GM12892 (cell line): ENCODE measurements around the gene ZNF79.

Experiments used
- DNase-seq: peaks from one replicate; pipeline ENCODE4 v3.0.0; 2011; ENCODE audit not compliant: insufficient read length
- FAIRE-seq: peaks from 2 replicates; lab custom pipeline; 2011; peaks lifted over from hg19 to GRCh38; lab: Jason Lieb, UNC
- POLR2A ChIP-seq: IDR thresholded peaks from 2 replicates; pipeline ENCODE4 v1.6.1; 2011; ENCODE audit warnings: low read depth, low read length, control low read depth
- POLR2AphosphoS5 ChIP-seq: IDR thresholded peaks from 2 replicates; pipeline ENCODE4 v1.6.1; 2011; ENCODE audit warnings: low read depth, low read length, control low read depth
- TAF1 ChIP-seq: IDR thresholded peaks from 2 replicates; pipeline ENCODE4 v1.6.1; 2011; ENCODE audit warnings: low read depth, mild to moderate bottlenecking, control low read depth, low read length, borderline replicate concordance

ZNF79 gene

GRCh38 chr9:127402401-127403090, 21.6 kb upstream of the ZNF79 start:
- FAIRE-seq (no peak), DNase-seq (no peak)
- TF ChIP-seq TAF1 (no peak), POLR2A (no peak), POLR2AphosphoS5 (no peak)

GRCh38 chr9:127403507-127404192, 20.5 kb upstream of the ZNF79 start:
- no peak for FAIRE-seq
- DNase-seq = no peak
- TF ChIP-seq TAF1 (no peak), POLR2A (no peak), POLR2AphosphoS5 (no peak)

GRCh38 chr9:127404631-127405030, 19.6 kb upstream of the ZNF79 start:
- no peak for FAIRE-seq
- TF ChIP-seq TAF1 (no peak), POLR2A (no peak), POLR2AphosphoS5 (no peak)
- DNase-seq = no peak

GRCh38 chr9:127405344-127406125, 18.6 kb upstream of the ZNF79 start:
- DNase-seq (no peak), FAIRE-seq (no peak)
- no peak for TF ChIP-seq TAF1
- no peak for TF ChIP-seq POLR2A
- no peak for TF ChIP-seq POLR2AphosphoS5

DNA sequence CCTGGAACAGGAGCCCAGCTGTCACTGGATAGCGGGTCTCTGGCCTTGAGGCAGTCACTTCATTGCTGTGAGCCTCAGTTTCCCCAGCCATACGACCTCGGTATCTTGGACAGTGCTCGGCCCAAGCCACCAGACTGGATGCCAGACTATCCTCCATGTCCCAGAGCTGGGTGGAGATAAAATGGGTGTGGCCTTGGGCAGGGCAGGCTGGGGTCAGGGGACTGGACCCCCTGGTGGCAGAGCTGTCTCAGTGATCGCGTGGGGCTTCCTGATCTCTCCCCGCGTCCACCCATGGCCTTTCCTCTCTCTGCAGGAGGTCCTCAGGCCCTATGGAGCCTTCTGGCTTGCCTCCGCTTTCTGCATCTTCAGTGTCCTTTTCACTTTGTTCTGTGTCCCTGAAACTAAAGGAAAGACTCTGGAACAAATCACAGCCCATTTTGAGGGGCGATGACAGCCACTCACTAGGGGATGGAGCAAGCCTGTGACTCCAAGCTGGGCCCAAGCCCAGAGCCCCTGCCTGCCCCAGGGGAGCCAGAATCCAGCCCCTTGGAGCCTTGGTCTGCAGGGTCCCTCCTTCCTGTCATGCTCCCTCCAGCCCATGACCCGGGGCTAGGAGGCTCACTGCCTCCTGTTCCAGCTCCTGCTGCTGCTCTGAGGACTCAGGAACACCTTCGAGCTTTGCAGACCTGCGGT, 17.2 kb upstream of the ZNF79 start:
- TF ChIP-seq TAF1 (no peak), POLR2AphosphoS5 (no peak), POLR2A (no peak)
- FAIRE-seq (no peak), DNase-seq (no peak)

GRCh38 chr9:127407492-127407843, 16.7 kb upstream of the ZNF79 start:
- DNase-seq = no peak
- FAIRE-seq = no peak
- TF ChIP-seq POLR2A (no peak), POLR2AphosphoS5 (no peak), TAF1 (no peak)

- FAIRE-seq = no peak
- no peak for DNase-seq
- TF ChIP-seq POLR2A = no peak
- TF ChIP-seq TAF1 = no peak
- TF ChIP-seq POLR2AphosphoS5 = no peak
Observed at GRCh38 chr9:127411122-127411521, 13.1 kb upstream of the ZNF79 start.

DNA sequence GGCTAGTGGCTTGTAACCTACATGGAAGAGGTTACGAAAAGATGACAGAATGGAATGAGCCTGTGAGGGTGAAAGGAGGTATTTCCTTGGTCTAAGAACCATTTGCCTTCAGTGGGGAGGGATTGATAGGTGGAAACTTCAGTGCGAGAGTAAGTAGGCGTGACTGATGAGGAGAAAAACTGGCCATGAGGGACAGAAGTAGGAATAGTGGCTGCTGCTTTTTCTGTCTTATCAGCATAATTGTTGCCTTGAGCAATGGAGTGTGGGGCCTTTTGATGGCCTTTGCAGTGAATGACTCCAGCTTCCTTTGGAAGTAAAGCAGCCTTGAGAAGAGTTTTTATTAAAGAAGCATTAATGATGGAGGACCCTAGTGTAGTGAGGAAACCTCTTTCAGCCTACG, 9.0 kb upstream of the ZNF79 start:
- no peak for DNase-seq
- no peak for FAIRE-seq
- TF ChIP-seq POLR2A (no peak), TAF1 (no peak), POLR2AphosphoS5 (no peak)

- FAIRE-seq (no peak), DNase-seq (no peak)
- no peak for TF ChIP-seq POLR2AphosphoS5
- TF ChIP-seq POLR2A = no peak
- no peak for TF ChIP-seq TAF1
Observed at GRCh38 chr9:127415657-127416056, 8.5 kb upstream of the ZNF79 start.

DNA sequence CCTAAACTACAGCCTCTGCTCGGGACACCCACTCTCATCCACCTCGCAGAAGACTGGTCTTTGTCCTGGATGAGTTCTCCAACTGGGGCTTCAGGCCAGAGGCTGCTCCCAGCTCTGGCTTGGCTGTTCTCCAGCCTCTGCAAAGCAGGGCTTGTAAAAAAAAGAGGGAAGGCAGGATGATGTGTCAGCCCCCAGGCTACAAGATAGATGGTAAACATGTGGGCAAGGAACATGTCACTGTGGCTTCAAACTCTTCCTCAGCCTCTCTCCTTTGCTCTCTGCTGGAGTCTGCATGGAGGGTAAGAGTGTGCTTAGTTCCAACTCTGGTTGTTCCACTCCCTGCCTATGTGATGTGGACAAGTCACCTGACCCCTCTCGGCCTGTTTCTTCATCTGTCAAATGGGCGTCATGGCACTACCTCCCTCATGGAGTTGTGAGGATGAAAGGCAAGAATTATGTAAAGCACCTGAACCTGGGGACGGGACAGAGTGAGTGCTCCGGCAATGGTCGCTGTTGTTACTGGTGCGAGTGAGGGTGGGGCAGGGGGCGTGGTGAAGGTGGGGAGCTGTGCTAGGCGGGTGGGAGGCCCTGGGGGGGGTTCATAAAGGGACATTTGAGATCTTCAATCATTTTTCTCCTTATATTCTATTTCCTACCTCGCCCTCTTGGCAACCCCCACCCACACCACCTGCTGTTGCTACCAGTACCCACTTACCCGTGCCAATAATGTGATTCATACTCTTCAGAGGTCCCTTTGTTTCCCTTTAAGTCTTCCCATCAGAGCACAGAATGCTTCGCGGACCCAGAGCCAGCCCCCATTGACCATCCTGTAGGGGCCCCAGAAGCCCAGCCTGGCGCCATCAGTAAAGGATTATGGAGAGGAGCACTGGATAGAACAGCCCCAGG, 6.8 kb upstream of the ZNF79 start:
- DNase-seq = no peak
- FAIRE-seq = no peak

More for the DNA sequence above, 6.8 kb upstream of the ZNF79 start:
- TF ChIP-seq TAF1 (no peak), POLR2AphosphoS5 (no peak), POLR2A (no peak)
